Activated CD8-positive, alpha-beta T cell treated with anti-CD3 and anti-CD28 coated beads for 36 hours (primary cell): ENCODE measurements around the gene TMPO. TPM values are rescaled to one million over a fixed set of nuclear protein-coding genes. Genes with fewer than 3 reads are reported as not detected.
"Not testable (repeated sequence)": the region's sequence is repeated elsewhere in the genome, so short reads cannot be mapped to it uniquely, and the experiment has no call there.

Experiments
- ATAC-seq: fragments of 200-7000 bp; cut with Tn5 transposase; one replicate; pipeline ENCODE4 v1.10.0; 2021; ENCODE audit warnings: mild to moderate bottlenecking, moderate library complexity
- CTCF ChIA-PET: fragments of 350-600 bp; sonication (Branson Sonifier 250); formaldehyde crosslinking; loops from one replicate; lab custom pipeline; 2021; ENCODE audit warnings: antibody characterized with exemption; lab: Charles Lee
- POLR2A ChIA-PET: fragments of 350-600 bp; sonication (Branson Sonifier 250); formaldehyde crosslinking; loops from one replicate; lab custom pipeline; 2021; ENCODE audit warnings: antibody characterized with exemption; lab: Charles Lee
- DNase-seq: peaks from one replicate; pipeline ENCODE4 v3.0.0-alpha.2; 2020
- H3K27ac Mint-ChIP-seq: one replicate; pipeline ENCODE4 v1.8.0; 2021; ENCODE audit warnings: mild to moderate bottlenecking, mixed read lengths
- H3K27me3 Mint-ChIP-seq: one replicate; pipeline ENCODE4 v1.8.0; 2021; ENCODE audit warnings: mixed read lengths
- H3K36me3 Mint-ChIP-seq: one replicate; pipeline ENCODE4 v1.8.0; 2021; ENCODE audit warnings: low read depth, mixed read lengths
- H3K4me1 Mint-ChIP-seq: one replicate; pipeline ENCODE4 v1.8.0; 2021; ENCODE audit warnings: low read depth, mixed read lengths
- H3K4me3 Mint-ChIP-seq: one replicate; pipeline ENCODE4 v1.8.0; 2021; ENCODE audit warnings: mild to moderate bottlenecking, moderate library complexity, mixed read lengths
- H3K9me3 Mint-ChIP-seq: one replicate; pipeline ENCODE4 v1.8.0; 2021; ENCODE audit warnings: mixed read lengths
- intact Hi-C: fragments of 100-400 bp; cut with micrococcal nuclease; formaldehyde crosslinking; loops from one replicate; pipeline ENCODE4 v1.10.0; 2022
- total RNA-seq, 2 experiments: library from RNA; stranded (reverse); gene quantifications; one replicate each; pipeline ENCODE4 v1.2.3, GENCODE V29; 2021
- TF ChIP-seq, protein P1 (sequence below): fragments of 200-600 bp; IDR thresholded peaks from one replicate; pipeline ENCODE4 v1.8.0; 2022; ENCODE audit warnings: antibody characterized with exemption, mild to moderate bottlenecking

TMPO gene
- total RNA-seq, 2 experiments from 2014 or later = 324 to 328 TPM

DNA sequence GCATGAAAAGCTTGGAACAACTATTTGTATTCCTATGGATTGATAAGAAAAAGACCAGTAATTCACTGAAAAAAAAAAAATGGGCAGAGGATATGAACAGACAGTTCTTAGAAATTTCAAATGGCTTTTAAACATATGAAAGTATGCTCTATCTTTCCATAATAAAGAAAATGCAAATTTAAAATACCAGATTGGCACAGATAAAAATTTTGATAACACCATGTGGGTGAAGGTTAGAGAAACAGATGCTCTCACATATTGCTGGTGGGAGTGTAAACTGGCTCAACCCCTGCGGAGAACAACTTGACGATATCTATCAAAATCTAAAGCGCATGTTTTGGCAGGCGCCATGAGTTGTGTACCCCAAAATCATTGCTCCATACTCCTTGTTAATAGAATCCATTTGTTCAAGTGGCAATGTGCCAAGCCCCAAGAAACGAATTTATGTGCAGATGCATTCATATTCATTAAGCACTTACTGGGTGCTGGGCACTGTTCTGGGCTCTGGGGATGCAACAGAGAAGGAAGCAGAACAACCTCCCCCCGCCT lies 29.5 kb upstream of the TMPO start:
- ATAC-seq = no peak
- Mint-ChIP-seq H3K27me3 (peaks cover 1% of the 10 kb centered on the region), H3K36me3 (no peaks in the 10 kb centered on the region), H3K27ac (no peak overlapping the region), H3K9me3 (no peaks in the 10 kb centered on the region), H3K4me1 (peaks cover under 1% of the 10 kb centered on the region), H3K4me3 (no peak overlapping the region)
- ChIA-PET CTCF (interaction anchor here (0.9 kb wide), 1 partner anchor 47 kb away, joined by 3 read pairs; no protein-coding TSS in a partner anchor), POLR2A (interaction anchor here (0.6 kb wide), 1 partner anchor 325 kb away, joined by 3 read pairs; no protein-coding TSS in a partner anchor)
- TF ChIP-seq, protein P1, sequence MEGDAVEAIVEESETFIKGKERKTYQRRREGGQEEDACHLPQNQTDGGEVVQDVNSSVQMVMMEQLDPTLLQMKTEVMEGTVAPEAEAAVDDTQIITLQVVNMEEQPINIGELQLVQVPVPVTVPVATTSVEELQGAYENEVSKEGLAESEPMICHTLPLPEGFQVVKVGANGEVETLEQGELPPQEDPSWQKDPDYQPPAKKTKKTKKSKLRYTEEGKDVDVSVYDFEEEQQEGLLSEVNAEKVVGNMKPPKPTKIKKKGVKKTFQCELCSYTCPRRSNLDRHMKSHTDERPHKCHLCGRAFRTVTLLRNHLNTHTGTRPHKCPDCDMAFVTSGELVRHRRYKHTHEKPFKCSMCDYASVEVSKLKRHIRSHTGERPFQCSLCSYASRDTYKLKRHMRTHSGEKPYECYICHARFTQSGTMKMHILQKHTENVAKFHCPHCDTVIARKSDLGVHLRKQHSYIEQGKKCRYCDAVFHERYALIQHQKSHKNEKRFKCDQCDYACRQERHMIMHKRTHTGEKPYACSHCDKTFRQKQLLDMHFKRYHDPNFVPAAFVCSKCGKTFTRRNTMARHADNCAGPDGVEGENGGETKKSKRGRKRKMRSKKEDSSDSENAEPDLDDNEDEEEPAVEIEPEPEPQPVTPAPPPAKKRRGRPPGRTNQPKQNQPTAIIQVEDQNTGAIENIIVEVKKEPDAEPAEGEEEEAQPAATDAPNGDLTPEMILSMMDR = no peak
- DNase-seq = no peak
- intact Hi-C loops = no loop called here

DNA sequence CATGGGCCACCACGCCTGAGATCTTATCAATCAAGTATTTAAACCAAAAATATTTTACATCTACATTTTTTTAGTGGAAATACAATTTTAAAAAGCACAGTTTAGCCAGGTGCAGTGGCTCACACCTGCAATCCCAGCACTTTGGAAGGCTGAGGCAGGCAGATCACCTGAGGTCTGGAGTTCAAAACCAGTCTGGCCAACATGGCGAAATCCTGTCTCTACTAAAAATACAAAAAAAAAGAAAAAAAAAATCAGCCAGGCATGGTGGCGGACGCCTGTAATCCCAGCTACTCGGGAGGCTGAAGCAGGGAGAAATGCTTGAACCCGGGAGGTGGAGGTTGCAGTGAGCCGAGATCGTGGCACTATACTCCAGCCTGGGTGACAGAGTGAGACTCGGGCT lies 27.0 kb upstream of the TMPO start:
- H3K4me1 Mint-ChIP-seq, ATAC-seq, intact Hi-C loops, H3K36me3 Mint-ChIP-seq, H3K4me3 Mint-ChIP-seq, H3K27me3 Mint-ChIP-seq, H3K27ac Mint-ChIP-seq, DNase-seq, H3K9me3 Mint-ChIP-seq: not testable (repeated sequence)
- CTCF ChIA-PET = interaction anchor here (0.8 to 5.8 kb wide), 2 partner anchors 28 to 44 kb away, joined by 3 to 60 read pairs; partner anchors contain the start of gene TMPO
- POLR2A ChIA-PET = interaction anchor here (1.4 kb wide), 1 partner anchor 25 kb away, joined by 3 read pairs; no protein-coding TSS in a partner anchor

DNA sequence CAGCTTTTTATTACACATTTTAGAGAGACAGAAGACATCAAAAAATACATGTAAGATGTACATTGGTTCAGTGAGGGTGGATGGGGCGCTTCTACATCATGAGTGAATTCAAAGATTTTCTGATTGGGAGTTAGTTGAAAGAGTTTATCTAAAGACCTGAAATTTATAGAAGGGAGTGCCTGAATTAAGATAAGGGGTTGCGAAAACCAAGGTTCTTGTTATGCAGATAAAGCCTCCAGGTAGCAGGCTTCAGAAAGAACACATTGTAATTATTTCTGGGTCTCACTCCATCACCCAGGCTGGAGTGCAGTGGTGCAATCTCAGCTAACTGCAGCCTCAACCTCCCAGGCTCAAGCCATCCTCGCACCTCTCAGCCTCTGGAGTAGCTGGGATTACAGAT lies 26.2 kb upstream of the TMPO start:
- no peaks in the 10 kb centered on the region for H3K27me3 Mint-ChIP-seq
- DNase-seq (no peak), ATAC-seq (no peak)
- no peak overlapping the region for H3K27ac Mint-ChIP-seq
- intact Hi-C loops = no loop called here
- H3K36me3 Mint-ChIP-seq = no peaks in the 10 kb centered on the region
- H3K4me3 Mint-ChIP-seq = no peak overlapping the region
- CTCF ChIA-PET = interaction anchor here (5.8 kb wide), 1 partner anchor 27 kb away, joined by 60 read pairs; the partner anchor contains the start of gene TMPO
- POLR2A ChIA-PET = interaction anchor here (1.0 to 1.4 kb wide), 2 partner anchors 24 to 43 kb away, joined by 3 read pairs; no protein-coding TSS in a partner anchor
- TF ChIP-seq, protein P1 = no peak
- H3K4me1 Mint-ChIP-seq = peaks cover 7% of the 10 kb centered on the region
- no peaks in the 10 kb centered on the region for H3K9me3 Mint-ChIP-seq

DNA sequence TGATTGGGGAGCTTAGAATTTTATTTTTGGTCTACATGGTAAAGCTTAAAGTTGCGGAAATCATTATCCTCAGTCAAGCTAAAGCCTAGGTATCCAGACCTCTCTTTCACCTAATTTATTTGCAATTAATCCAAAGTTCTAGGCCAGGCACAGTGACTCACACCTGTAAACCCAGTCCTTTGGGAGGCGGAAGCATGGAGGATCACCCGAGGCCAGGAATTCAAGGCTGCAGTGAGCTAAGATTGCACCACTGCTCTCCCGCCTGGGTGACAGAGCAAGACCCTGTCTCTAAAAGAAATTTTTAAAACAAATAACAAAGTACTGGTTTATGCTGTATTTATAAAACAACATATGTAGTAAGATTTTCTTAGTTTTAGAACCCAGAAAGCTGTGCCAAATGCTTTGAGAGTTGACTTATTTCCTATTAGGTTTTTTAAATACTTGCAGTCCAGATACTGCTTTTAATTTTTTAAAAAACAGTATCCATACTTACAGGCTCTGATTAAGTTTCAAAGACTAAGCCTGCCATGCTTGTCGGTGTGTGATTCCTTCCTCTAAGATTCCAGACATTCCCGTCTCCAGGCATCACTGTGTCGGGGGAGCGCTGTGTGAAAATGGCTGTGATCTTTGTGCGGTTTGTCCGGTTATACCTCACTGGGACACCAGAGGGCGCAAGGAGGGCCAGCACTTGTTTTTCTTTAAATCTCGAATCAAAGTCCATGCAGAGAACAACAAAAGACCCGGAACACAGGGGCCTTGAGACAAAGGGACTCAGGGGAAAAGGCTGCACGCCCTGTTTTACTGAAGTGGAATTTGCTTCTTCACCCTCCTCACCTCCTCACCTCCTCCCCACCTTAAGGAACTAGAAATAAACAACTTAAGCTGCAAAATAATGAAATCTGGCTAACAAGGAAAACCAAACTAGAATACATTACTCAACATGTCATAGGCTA lies 24.6 kb upstream of the TMPO start:
- Mint-ChIP-seq H3K27ac (peak overlapping the region; percentile 88), H3K4me1 (peaks cover 7% of the 10 kb centered on the region), H3K27me3 (no peaks in the 10 kb centered on the region), H3K36me3 (no peaks in the 10 kb centered on the region), H3K9me3 (no peaks in the 10 kb centered on the region), H3K4me3 (peak overlapping the region; percentile 34)
- ATAC-seq (peak; percentile 97), DNase-seq (peak; percentile 90)
- intact Hi-C loops = loop anchor here (2.0 to 5.0 kb wide), 2 partner anchors 26 to 42 kb away; no protein-coding TSS in a partner anchor
- TF ChIP-seq, protein P1 = peak; percentile 85
- ChIA-PET CTCF (interaction anchor here (0.6 to 5.8 kb wide), 33 partner anchors 10 to 172 kb away, joined by 3 to 60 read pairs (median 5); partner anchors contain the start of genes SLC25A3 and TMPO), POLR2A (interaction anchor here (1.1 to 5.3 kb wide), 7 partner anchors 10 to 48 kb away, joined by 3 to 37 read pairs (median 4); partner anchors contain the start of gene TMPO)

DNA sequence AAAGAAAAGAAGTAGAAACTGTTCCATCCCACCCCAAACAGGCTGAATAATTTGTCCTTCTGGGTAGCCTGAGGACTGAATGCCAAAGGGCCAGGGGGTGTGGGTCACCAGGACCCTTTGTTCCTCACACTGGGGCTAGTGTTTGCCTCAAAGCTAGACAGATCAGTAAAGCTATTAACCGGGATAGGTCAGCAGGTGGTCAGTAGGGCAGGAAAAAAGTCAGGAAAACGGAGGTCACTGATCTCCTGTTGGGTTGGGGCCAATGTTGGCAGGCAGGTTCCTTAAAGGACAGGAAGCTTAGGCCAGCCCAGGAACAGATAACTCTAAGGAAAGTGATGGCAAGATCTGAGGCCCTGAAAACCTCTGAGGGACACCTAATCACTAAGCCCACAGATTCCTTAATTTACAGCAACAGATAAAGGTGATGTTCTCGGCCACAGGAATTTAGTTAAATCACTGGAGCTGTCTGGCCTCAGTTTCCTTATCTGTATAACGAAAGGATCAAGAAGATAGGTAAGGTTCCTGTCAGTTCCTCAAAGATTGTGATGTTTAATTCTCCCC lies 22.7 kb upstream of the TMPO start:
- Mint-ChIP-seq H3K27me3 (no peaks in the 10 kb centered on the region), H3K4me3 (no peak overlapping the region), H3K9me3 (no peaks in the 10 kb centered on the region), H3K27ac (no peak overlapping the region), H3K4me1 (peaks cover 7% of the 10 kb centered on the region), H3K36me3 (no peaks in the 10 kb centered on the region)
- CTCF ChIA-PET = interaction anchor here (1.1 to 5.8 kb wide), 8 partner anchors 9 to 122 kb away, joined by 3 to 60 read pairs (median 10); partner anchors contain the start of gene TMPO
- no peak for DNase-seq
- ATAC-seq = no peak
- POLR2A ChIA-PET = interaction anchor here (5.3 kb wide), 1 partner anchor 23 kb away, joined by 37 read pairs; the partner anchor contains the start of gene TMPO
- TF ChIP-seq, protein P1 = no peak
- intact Hi-C loops = loop anchor here (5.0 kb wide), 1 partner anchor 40 kb away; no protein-coding TSS in a partner anchor

DNA sequence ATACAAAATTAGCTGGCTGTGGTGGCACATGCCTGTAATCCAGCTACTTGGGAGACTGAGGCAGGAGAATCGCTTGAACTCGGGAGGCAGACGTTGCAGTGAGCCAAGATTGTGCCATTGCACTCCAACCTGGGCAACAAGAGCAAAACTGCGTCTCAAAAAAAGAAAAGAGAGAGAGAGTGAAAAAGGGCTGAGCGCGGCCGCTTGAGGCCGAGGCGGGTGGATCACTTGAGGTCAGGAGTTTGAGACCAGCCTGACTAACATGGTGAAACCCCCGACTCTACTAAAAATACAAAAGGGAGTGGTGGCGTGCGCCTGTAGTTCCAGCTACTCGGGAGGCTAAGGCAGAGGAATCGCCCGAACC lies 14.1 kb upstream of the TMPO start:
- DNase-seq, ATAC-seq, H3K27me3 Mint-ChIP-seq, H3K9me3 Mint-ChIP-seq, intact Hi-C loops, H3K36me3 Mint-ChIP-seq: not testable (repeated sequence)
- H3K4me1 Mint-ChIP-seq = peaks cover 31% of the 10 kb centered on the region
- peak overlapping the region; percentile 56 for H3K27ac Mint-ChIP-seq
- CTCF ChIA-PET = interaction anchor here (0.6 to 1.5 kb wide), 6 partner anchors 8 to 65 kb away, joined by 3 to 12 read pairs (median 3); partner anchors contain the start of gene TMPO
- peak overlapping the region; percentile 28 for H3K4me3 Mint-ChIP-seq
- POLR2A ChIA-PET = interaction anchor here (0.7 to 6.7 kb wide), 6 partner anchors 10 to 95 kb away, joined by 3 to 86 read pairs (median 4); partner anchors contain the start of gene TMPO
